ENCODE data around the gene RIPOR2. TPM values are rescaled to one million over a fixed set of nuclear protein-coding genes. Genes with fewer than 3 reads are reported as not detected.

The RIPOR2 gene
- total RNA-seq, 1 experiment from 2014 or later = 5.0 TPM

DNA sequence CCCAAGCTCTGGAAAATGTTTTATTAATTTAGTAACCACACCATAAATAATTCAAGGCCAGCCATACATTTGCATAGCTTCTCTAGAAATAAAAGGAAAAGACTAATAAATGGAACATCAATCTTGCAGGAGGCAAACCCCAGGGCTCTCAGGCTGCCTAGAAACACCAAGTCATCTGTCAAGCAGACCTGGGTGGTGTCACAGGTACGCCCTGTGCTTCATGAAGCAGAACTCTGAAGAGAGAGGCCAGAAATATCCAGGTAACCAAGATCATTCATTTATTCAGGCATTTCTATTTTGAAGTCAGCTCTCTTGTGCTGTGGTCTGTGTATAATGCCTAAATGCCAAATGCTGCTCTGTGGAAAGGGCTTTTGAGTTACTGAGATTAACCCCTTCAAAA is 91.7 kb downstream of the RIPOR2 start:
- H2BK12ac ChIP-seq (ENCODE audit: insufficient read length, low read depth, low read length) = no peak overlapping the region

More for the DNA sequence above, 91.7 kb downstream of the RIPOR2 start:
- no peak for DNase-seq
- Mint-ChIP-seq H3K4me1 (peaks cover 7 to 8% of the 10 kb centered on the region in 2 experiments; a peak in 3 of 4 replicates), H3K27ac (no peak overlapping the region), H3K27me3 (ENCODE audit: low read depth) (no peaks in the 10 kb centered on the region), H3K4me3 (no peak overlapping the region), H3K9me3 (no peaks in the 10 kb centered on the region), H3K36me3 (ENCODE audit: insufficient read depth in 1 of 3, low read depth in 3 of 3) (peaks cover 7 to 20% (median 17%) of the 10 kb centered on the region in 3 experiments; a peak in 5 of 7 replicates)
- Histone ChIP-seq H2BK20ac (ENCODE audit: low read depth, low read length, poor library complexity, severe bottlenecking) (no peak overlapping the region), H3T11ph (ENCODE audit: low read length) (no peak overlapping the region), H3K4me1 (ENCODE audit: insufficient read depth, low read length) (no peaks in the 10 kb centered on the region), H3K79me2 (ENCODE audit: insufficient read depth, low read length) (no peaks in the 10 kb centered on the region), H2BK15ac (ENCODE audit: low read depth, low read length) (no peak overlapping the region), H3K9ac (ENCODE audit: extremely low read depth, insufficient read length, low read length) (no peak overlapping the region), H3K4me2 (ENCODE audit: insufficient read depth, insufficient read length, low read length) (no peak overlapping the region), H3K4ac (ENCODE audit: low read depth, low read length) (no peak overlapping the region), H3K79me1 (ENCODE audit: insufficient read depth, low read depth, low read length, poor library complexity, severe bottlenecking) (no peaks in the 10 kb centered on the region), H3K27me3 (ENCODE audit: insufficient read depth, low read length) (no peaks in the 10 kb centered on the region), H2AK5ac (ENCODE audit: insufficient read length, low read length) (no peak overlapping the region), H3K23me2 (ENCODE audit: insufficient read length, low read depth, low read length, poor library complexity, severe bottlenecking) (no peaks in the 10 kb centered on the region), H2AFZ (ENCODE audit: low read length) (no peak overlapping the region), H3K9me3 (ENCODE audit: control insufficient read depth, low read depth, low read length) (no peaks in the 10 kb centered on the region), H4K20me1 (ENCODE audit: control insufficient read depth, insufficient read depth, insufficient read length) (no peaks in the 10 kb centered on the region), H2BK120ac (ENCODE audit: low read depth, low read length, poor library complexity, severe bottlenecking) (no peak overlapping the region), H3K27ac (ENCODE audit: insufficient read length, low read depth, low read length) (no peak overlapping the region), H4K8ac (replicated peaks; ENCODE audit: insufficient read length, low read depth, low read length) (no peak overlapping the region), H4K5ac (ENCODE audit: insufficient read length, low read depth, low read length) (no peak overlapping the region), H3K18ac (ENCODE audit: insufficient read length, low read depth, low read length) (no peak overlapping the region), H4K91ac (ENCODE audit: insufficient read length, low read depth, low read length) (no peak overlapping the region), H2BK5ac (ENCODE audit: insufficient read length, low read length) (no peak overlapping the region), H3K56ac (ENCODE audit: insufficient read length, low read depth, low read length) (no peak overlapping the region), H3K23ac (ENCODE audit: insufficient read length, low read depth, low read length) (no peak overlapping the region), H3K14ac (ENCODE audit: insufficient read depth, low read length) (no peak overlapping the region)
- no CpG with 5 or more reads among the region's 1 CpG for WGBS (ENCODE audit: extremely low coverage, insufficient read length, low lambda C conversion rate)
- TF ChIP-seq, protein P1, sequence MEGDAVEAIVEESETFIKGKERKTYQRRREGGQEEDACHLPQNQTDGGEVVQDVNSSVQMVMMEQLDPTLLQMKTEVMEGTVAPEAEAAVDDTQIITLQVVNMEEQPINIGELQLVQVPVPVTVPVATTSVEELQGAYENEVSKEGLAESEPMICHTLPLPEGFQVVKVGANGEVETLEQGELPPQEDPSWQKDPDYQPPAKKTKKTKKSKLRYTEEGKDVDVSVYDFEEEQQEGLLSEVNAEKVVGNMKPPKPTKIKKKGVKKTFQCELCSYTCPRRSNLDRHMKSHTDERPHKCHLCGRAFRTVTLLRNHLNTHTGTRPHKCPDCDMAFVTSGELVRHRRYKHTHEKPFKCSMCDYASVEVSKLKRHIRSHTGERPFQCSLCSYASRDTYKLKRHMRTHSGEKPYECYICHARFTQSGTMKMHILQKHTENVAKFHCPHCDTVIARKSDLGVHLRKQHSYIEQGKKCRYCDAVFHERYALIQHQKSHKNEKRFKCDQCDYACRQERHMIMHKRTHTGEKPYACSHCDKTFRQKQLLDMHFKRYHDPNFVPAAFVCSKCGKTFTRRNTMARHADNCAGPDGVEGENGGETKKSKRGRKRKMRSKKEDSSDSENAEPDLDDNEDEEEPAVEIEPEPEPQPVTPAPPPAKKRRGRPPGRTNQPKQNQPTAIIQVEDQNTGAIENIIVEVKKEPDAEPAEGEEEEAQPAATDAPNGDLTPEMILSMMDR (conservative IDR thresholded peaks at IDR 0.05) = no peak

All from H9 (cell line).